ENCODE results near the gene TMEM212.
"Not testable (repeated sequence)": the region's sequence is repeated elsewhere in the genome, so short reads cannot be mapped to it uniquely, and the experiment has no call there.

TMEM212 gene

GRCh38 chr3:171850320-171850959, 7.3 kb downstream of the TMEM212 start:
- ChIA-PET POLR2A (ENCODE audit: low non-redundant PET) (no interaction called here), CTCF (no interaction called here)
- TF ChIP-seq CTCF (conservative IDR thresholded peaks at IDR 0.05; ENCODE audit: low read depth): no peak
- no peak for DNase-seq (ENCODE audit: low spot score)
- H3K27ac ChIP-seq: no peak overlapping the region

GRCh38 chr3:171850960-171851659, 8.0 kb downstream of the TMEM212 start:
- ChIA-PET POLR2A (ENCODE audit: low non-redundant PET) (no interaction called here), CTCF (no interaction called here)
- no peak overlapping the region for H3K27ac ChIP-seq
- TF ChIP-seq CTCF (conservative IDR thresholded peaks at IDR 0.05; ENCODE audit: low read depth): no peak
- DNase-seq (ENCODE audit: low spot score): no peak

GRCh38 chr3:171851660-171852058, 8.5 kb downstream of the TMEM212 start:
- DNase-seq (ENCODE audit: low spot score): no peak
- TF ChIP-seq CTCF (conservative IDR thresholded peaks at IDR 0.05; ENCODE audit: low read depth): no peak
- ChIA-PET CTCF (no interaction called here), POLR2A (ENCODE audit: low non-redundant PET) (no interaction called here)
- H3K27ac ChIP-seq: no peak overlapping the region

GRCh38 chr3:171854649-171855305, 11.6 kb downstream of the TMEM212 start:
- TF ChIP-seq CTCF (conservative IDR thresholded peaks at IDR 0.05; ENCODE audit: low read depth): no peak
- POLR2A ChIA-PET (ENCODE audit: low non-redundant PET): no interaction called here
- DNase-seq (ENCODE audit: low spot score): no peak
- CTCF ChIA-PET: no interaction called here
- H3K27ac ChIP-seq: no peak overlapping the region

GRCh38 chr3:171858770-171859169, 15.6 kb downstream of the TMEM212 start:
- H3K27ac ChIP-seq; DNase-seq (ENCODE audit: low spot score); POLR2A ChIA-PET (ENCODE audit: low non-redundant PET); CTCF ChIA-PET: not testable (repeated sequence)

GRCh38 chr3:171860830-171861535, 17.8 kb downstream of the TMEM212 start:
- H3K27ac ChIP-seq: no peak overlapping the region
- no peak for DNase-seq (ENCODE audit: low spot score)
- no peak for TF ChIP-seq CTCF (conservative IDR thresholded peaks at IDR 0.05; ENCODE audit: low read depth)
- CTCF ChIA-PET: no interaction called here
- POLR2A ChIA-PET (ENCODE audit: low non-redundant PET): no interaction called here

Measured in RWPE1 (cell line).